Activated T-helper 17 cell treated with anti-CD3 and anti-CD28 coated beads, Interleukin-2, amount 50 U/mL, for 72 hours (primary cell): ENCODE data around the gene PC. TPM values are rescaled to one million over a fixed set of nuclear protein-coding genes. Genes with fewer than 3 reads are reported as not detected.

Source experiments
- ATAC-seq: fragments of 150-1000 bp; cut with Tn5 transposase; replicated peaks from 2 replicates; pipeline ENCODE4 v1.10.0; 2021; ENCODE audit warnings: mild to moderate bottlenecking, moderate library complexity
- H3K27ac Mint-ChIP-seq: one replicate; pipeline ENCODE4 v1.8.0; 2022; ENCODE audit warnings: mixed read lengths
- H3K27me3 Mint-ChIP-seq: one replicate; pipeline ENCODE4 v1.8.0; 2022; ENCODE audit warnings: mixed read lengths
- H3K36me3 Mint-ChIP-seq: one replicate; pipeline ENCODE4 v1.8.0; 2022; ENCODE audit warnings: low read depth, mild to moderate bottlenecking, mixed read lengths
- H3K4me1 Mint-ChIP-seq: one replicate; pipeline ENCODE4 v1.8.0; 2022; ENCODE audit warnings: mixed read lengths
- H3K4me3 Mint-ChIP-seq: one replicate; pipeline ENCODE4 v1.8.0; 2022; ENCODE audit warnings: mild to moderate bottlenecking, mixed read lengths
- H3K9me3 Mint-ChIP-seq: one replicate; pipeline ENCODE4 v1.8.0; 2022; ENCODE audit warnings: mixed read lengths
- total RNA-seq, 2 donors: library from RNA; stranded (reverse); gene quantifications; one replicate each; pipeline ENCODE4 v1.2.3, GENCODE V29; 2022

PC gene
- total RNA-seq, 2 donors from 2014 or later: 8.4 to 10.9 TPM

- Mint-ChIP-seq H3K27ac (no peak overlapping the region), H3K4me1 (no peaks in the 10 kb centered on the region), H3K36me3 (no peaks in the 10 kb centered on the region), H3K4me3 (no peak overlapping the region), H3K27me3 (no peaks in the 10 kb centered on the region), H3K9me3 (no peaks in the 10 kb centered on the region)
- ATAC-seq: no peak
Observed at GRCh38 chr11:66860449-66860831, 97.7 kb downstream of the PC start.

GRCh38 chr11:66859686-66860448 is 98.3 kb downstream of the PC start:
- no peaks in the 10 kb centered on the region for H3K27me3 Mint-ChIP-seq
- H3K4me1 Mint-ChIP-seq: no peaks in the 10 kb centered on the region
- no peak overlapping the region for H3K4me3 Mint-ChIP-seq
- H3K27ac Mint-ChIP-seq: no peak overlapping the region
- H3K9me3 Mint-ChIP-seq: no peaks in the 10 kb centered on the region
- no peak for ATAC-seq
- H3K36me3 Mint-ChIP-seq: no peaks in the 10 kb centered on the region

DNA sequence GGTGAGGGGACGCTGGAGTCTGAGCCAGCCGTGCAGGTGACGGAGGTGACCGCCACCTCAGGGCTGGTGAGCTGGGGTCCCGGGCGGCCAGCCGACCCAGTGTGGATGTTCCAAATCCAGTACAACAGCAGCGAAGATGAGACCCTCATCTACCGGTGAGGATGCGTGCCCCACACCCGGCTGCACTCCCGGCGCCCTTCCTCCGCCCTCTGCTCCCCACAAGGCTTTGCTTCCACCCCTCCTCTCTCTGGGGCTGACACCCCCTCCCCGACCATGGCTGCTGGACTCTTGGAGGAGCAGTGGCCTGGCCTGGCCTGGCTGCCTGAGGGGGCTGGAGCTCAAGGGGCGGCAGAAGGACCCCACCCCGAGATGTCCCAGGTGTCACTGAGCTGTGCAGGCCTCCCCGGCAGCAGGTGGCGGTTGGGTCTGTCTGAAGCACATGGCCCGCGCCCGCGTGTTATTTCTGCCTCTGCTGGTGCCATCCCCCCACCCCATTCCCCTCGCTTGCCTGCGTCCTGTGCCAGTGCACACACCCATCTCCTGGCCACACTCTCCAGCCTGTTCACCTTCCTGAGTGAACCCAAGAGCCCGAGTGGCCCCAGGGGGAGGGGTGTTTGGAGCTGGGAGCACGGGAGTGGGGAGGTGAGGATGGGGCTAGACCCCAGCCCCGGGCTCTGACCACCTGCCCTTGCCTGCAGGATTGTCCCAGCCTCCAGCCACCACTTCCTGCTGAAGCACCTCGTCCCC is 99.1 kb downstream of the PC start:
- Mint-ChIP-seq H3K4me3 (no peak overlapping the region), H3K4me1 (no peaks in the 10 kb centered on the region)
- no peak for ATAC-seq

DNA sequence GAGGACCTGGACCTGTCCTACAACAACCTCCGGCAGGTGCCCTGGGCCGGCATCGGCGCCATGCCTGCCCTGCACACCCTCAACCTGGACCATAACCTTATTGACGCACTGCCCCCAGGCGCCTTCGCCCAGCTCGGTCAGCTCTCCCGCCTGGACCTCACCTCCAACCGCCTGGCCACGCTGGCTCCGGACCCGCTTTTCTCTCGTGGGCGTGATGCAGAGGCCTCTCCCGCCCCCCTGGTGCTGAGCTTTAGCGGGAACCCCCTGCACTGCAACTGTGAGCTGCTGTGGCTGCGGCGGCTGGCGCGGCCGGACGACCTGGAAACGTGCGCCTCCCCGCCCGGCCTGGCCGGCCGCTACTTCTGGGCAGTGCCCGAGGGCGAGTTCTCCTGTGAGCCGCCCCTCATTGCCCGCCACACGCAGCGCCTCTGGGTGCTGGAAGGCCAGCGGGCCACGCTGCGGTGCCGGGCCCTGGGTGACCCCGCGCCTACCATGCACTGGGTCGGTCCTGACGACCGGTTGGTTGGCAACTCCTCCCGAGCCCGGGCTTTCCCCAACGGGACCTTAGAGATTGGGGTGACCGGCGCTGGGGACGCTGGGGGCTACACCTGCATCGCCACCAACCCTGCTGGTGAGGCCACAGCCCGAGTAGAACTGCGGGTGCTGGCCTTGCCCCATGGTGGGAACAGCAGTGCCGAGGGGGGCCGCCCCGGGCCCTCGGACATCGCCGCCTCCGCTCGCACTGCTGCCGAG is 99.8 kb downstream of the PC start:
- ATAC-seq: no peak
- H3K4me1 Mint-ChIP-seq: no peaks in the 10 kb centered on the region
- H3K9me3 Mint-ChIP-seq: no peaks in the 10 kb centered on the region
- no peaks in the 10 kb centered on the region for H3K36me3 Mint-ChIP-seq
- H3K27ac Mint-ChIP-seq: no peak overlapping the region
- no peaks in the 10 kb centered on the region for H3K27me3 Mint-ChIP-seq
- peak overlapping the region; percentile 57 for H3K4me3 Mint-ChIP-seq

More for the DNA sequence above, 99.1 kb downstream of the PC start:
- H3K27me3 Mint-ChIP-seq: no peaks in the 10 kb centered on the region
- no peak overlapping the region for H3K27ac Mint-ChIP-seq
- H3K36me3 Mint-ChIP-seq: no peaks in the 10 kb centered on the region
- no peaks in the 10 kb centered on the region for H3K9me3 Mint-ChIP-seq

GRCh38 chr11:66857927-66858185 is 100.3 kb downstream of the PC start:
- Mint-ChIP-seq H3K4me1 (no peaks in the 10 kb centered on the region), H3K27ac (no peak overlapping the region)

GRCh38 chr11:66857234-66857926 is 100.8 kb downstream of the PC start:
- H3K9me3 Mint-ChIP-seq: no peaks in the 10 kb centered on the region
- H3K27ac Mint-ChIP-seq: no peak overlapping the region
- no peaks in the 10 kb centered on the region for H3K27me3 Mint-ChIP-seq
- H3K4me1 Mint-ChIP-seq: no peaks in the 10 kb centered on the region
- H3K4me3 Mint-ChIP-seq: peak overlapping the region; percentile 57
- ATAC-seq: no peak
- no peaks in the 10 kb centered on the region for H3K36me3 Mint-ChIP-seq

More at GRCh38 chr11:66857927-66858185, 100.3 kb downstream of the PC start:
- Mint-ChIP-seq H3K9me3 (no peaks in the 10 kb centered on the region), H3K4me3 (peak overlapping the region; percentile 57), H3K36me3 (no peaks in the 10 kb centered on the region), H3K27me3 (no peaks in the 10 kb centered on the region)
- no peak for ATAC-seq

DNA sequence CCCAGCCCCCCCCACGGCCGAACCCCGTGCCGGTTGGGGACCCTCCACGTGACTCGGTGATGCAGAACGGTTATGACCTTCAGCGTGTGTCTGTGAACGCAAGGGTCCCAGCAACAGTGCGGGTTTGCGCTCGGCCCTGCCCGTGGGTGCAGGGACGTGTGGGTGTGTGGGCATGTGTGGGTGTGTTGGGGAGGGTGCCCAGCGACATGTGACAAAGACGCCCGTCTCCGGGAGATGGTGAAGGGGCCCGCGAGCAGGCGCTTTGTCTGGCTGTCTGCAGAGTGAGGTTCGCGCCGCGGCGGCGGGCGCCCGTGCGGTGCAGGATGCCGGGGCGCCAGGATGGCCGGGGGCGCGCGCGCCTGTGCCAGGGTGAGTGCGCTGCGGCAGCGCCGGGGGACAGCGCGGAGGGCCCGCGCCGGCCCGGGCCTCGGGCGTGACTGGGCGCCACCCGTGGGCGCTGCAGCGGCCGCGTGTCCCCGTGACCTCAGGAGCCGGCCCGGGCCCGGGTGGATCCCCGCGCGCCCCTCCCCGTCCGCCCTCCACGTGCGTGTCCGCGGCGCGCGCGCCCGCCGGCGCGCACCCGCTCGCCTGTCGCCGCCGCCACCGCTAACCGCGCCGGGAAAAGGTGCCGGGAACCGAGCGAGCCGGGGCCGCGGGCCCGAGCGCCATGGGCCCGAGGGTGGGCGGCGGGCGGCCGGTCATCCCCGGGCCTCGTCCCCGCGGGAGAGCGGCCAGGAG is 101.5 kb downstream of the PC start, which contains the start of gene LRFN4:
Gene LRFN4 (plus strand): TSS at position 569 of the 738 bp plus-strand sequence. CDS start 681 bp downstream, outside the sequence.
- peaks cover 1% of the 10 kb centered on the region for H3K4me1 Mint-ChIP-seq
- H3K27me3 Mint-ChIP-seq: no peaks in the 10 kb centered on the region
- no peaks in the 10 kb centered on the region for H3K36me3 Mint-ChIP-seq
- peak within 1 kb of the TSS; percentile 79 for H3K4me3 Mint-ChIP-seq
- H3K27ac Mint-ChIP-seq: peak within 1 kb of the TSS; percentile 79
- peak; percentile 63 for ATAC-seq
- H3K9me3 Mint-ChIP-seq: no peaks in the 10 kb centered on the region

GRCh38 chr11:66855574-66856495 is 102.3 kb downstream of the PC start:
- peak overlapping the region; percentile 79 for H3K4me3 Mint-ChIP-seq
- no peaks in the 10 kb centered on the region for H3K36me3 Mint-ChIP-seq
- no peaks in the 10 kb centered on the region for H3K27me3 Mint-ChIP-seq
- H3K9me3 Mint-ChIP-seq: no peaks in the 10 kb centered on the region
- peak overlapping the region; percentile 79 for H3K27ac Mint-ChIP-seq
- ATAC-seq: peak; percentile 90
- peaks cover 4% of the 10 kb centered on the region for H3K4me1 Mint-ChIP-seq

DNA sequence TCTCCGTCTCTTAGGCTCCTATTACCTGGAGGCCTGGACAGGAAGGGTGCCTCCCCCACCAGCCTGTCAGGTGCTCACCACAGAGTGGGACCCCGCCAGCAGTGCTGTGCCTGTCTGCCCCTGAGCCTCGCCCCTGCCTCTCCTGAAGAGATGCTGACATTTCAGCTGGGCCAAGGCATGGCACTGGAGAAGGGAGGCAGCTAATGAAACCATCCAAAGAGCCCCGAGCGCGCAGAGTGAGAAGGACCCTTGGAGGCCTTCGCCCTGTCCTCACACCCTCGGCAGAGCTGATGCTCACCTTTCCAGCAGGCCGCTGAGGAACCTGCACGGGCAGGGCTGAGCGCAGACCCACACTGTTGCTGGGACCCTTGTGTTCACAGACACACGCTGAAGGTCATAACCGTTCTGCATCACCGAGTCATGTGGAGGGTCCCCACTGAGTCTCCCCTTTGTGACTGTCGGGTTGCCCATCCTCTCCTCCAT is 103.4 kb downstream of the PC start:
- Mint-ChIP-seq H3K4me1 (peaks cover 4% of the 10 kb centered on the region), H3K4me3 (peak overlapping the region; percentile 79), H3K36me3 (no peaks in the 10 kb centered on the region), H3K9me3 (no peaks in the 10 kb centered on the region), H3K27ac (no peak overlapping the region), H3K27me3 (no peaks in the 10 kb centered on the region)
- no peak for ATAC-seq

DNA sequence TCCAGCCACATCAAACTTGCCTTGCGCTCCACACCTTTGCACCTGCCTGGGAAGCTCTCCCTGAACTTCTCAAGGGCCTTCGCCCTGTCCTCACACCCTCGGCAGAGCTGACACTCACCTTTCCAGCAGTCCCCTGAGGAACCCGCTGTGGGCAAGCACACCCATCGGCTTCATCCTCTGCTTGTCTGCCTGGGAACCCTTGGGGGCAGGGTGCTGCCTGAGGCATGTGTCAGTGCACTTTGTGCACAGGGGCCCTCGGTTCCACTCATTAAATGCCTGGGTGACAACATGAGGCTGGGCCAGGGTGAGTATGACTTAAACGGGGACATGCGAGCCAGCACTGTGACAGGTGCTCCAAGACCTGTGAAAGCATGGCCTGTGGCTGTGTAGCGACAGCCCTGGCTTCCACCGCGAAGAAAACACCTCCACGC is 103.9 kb downstream of the PC start:
- no peak for ATAC-seq
- Mint-ChIP-seq H3K27me3 (no peaks in the 10 kb centered on the region), H3K4me3 (peak overlapping the region; percentile 79), H3K4me1 (peaks cover 4% of the 10 kb centered on the region), H3K27ac (peak overlapping the region; percentile 76), H3K9me3 (no peaks in the 10 kb centered on the region), H3K36me3 (no peaks in the 10 kb centered on the region)

DNA sequence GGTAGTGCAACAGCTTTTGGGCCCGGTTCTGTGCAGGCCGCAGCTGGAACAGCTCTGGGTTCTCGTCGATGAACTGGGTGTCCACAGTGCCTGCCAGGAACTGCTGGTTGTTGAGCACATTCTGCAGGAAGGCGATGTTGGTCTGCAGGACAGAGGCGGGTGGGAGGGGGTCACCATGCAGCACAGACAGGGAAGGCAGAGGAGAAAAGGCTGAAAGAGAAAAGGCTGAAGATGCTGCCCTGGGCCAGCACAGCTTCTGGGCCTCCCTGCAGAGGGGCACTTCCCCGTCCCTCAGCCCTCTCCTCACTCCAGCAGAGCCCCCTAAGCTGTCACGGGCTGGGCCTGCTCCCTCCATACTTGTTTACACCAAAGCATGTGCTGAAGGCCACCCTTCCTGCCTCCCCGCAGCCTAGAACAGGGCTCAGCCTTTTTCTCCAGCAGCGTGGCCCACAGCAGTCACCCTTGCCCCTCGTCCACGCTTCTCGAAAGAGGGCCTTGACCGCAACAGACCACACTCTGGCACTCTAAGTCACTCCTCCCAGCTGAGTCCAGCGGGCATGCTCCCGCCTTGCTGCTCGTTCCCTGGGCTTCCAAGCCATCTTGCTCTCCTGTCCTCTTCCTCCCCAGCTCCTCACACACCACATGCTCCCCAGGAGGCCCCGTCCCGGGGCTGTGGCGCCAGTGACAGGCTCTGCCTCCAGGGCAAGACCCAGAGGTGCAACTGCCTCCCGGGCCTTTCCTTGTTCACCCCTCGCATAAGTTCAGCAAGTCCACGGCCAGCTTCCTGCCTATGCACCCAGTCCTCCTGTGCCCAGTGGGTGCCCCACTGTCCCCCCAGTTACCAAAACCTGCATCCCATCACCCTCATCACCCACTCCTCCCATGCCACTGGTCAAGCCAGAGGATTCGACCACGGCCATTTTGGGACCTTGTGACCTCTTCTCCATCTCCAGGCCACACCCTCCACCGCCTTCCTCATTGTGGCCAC is 104.6 kb downstream of the PC start:
- no peak for ATAC-seq
- Mint-ChIP-seq H3K27ac (peak overlapping the region; percentile 76), H3K9me3 (no peaks in the 10 kb centered on the region)

More for the DNA sequence above, 104.6 kb downstream of the PC start:
- Mint-ChIP-seq H3K27me3 (no peaks in the 10 kb centered on the region), H3K36me3 (no peaks in the 10 kb centered on the region), H3K4me3 (no peak overlapping the region), H3K4me1 (peaks cover 4% of the 10 kb centered on the region)
